HG02884 (cell line): ENCODE results near the gene POLD4.
"Not testable (repeated sequence)": the region's sequence is repeated elsewhere in the genome, so short reads cannot be mapped to it uniquely, and the experiment has no call there.

Source experiments
- ATAC-seq: cut with Tn5 transposase; IDR thresholded peaks from one replicate; pipeline ENCODE4 v1.9.1; 2021; ENCODE audit warnings: mild to moderate bottlenecking, moderate library complexity; ENCODE audit not compliant: unreplicated experiment

The POLD4 gene

GRCh38 chr11:67353317-67354074, at the start of gene POLD4:
Gene POLD4, minus strand, starts transcription at chr11:67353546. Its CDS starts 147 bp downstream, at chr11:67353399.
- ATAC-seq: peak; percentile 81

GRCh38 chr11:67403085-67403484, 49.7 kb upstream of the POLD4 start:
- ATAC-seq: not testable (repeated sequence)

GRCh38 chr11:67402192-67402839, 49.0 kb upstream of the POLD4 start:
- not testable (repeated sequence) for ATAC-seq

- peak; percentile 44 for ATAC-seq
Observed at GRCh38 chr11:67401495-67402191, 48.3 kb upstream of the POLD4 start, which contains the start of gene PPP1CA. Gene PPP1CA, minus strand, starts transcription at chr11:67401858. Its CDS starts 76 bp downstream, at chr11:67401782.

GRCh38 chr11:67400942-67401494, 47.7 kb upstream of the POLD4 start:
- peak; percentile 20 for ATAC-seq

- no peak for ATAC-seq
Observed at GRCh38 chr11:67400251-67400941, 47.0 kb upstream of the POLD4 start.

- no peak for ATAC-seq
Observed at GRCh38 chr11:67398661-67399563, 45.6 kb upstream of the POLD4 start.

GRCh38 chr11:67397986-67398660, 44.8 kb upstream of the POLD4 start:
- no peak for ATAC-seq

GRCh38 chr11:67397536-67397935, 44.2 kb upstream of the POLD4 start:
- no peak for ATAC-seq

GRCh38 chr11:67396587-67397389, 43.4 kb upstream of the POLD4 start:
- no peak for ATAC-seq

- no peak for ATAC-seq
Observed at GRCh38 chr11:67396259-67396581, 42.9 kb upstream of the POLD4 start.

GRCh38 chr11:67395555-67396258, 42.4 kb upstream of the POLD4 start:
- ATAC-seq: no peak

- no peak for ATAC-seq
Observed at GRCh38 chr11:67393990-67394389, 40.6 kb upstream of the POLD4 start.

- ATAC-seq: no peak
Observed at GRCh38 chr11:67393437-67393836, 40.1 kb upstream of the POLD4 start.

- no peak for ATAC-seq
Observed at GRCh38 chr11:67392183-67392715, 38.9 kb upstream of the POLD4 start.

GRCh38 chr11:67391304-67392182, 38.2 kb upstream of the POLD4 start, which contains the start of gene RAD9A:
Gene RAD9A, plus strand, starts transcription at chr11:67391986. Its CDS starts 59 bp downstream, at chr11:67392045.
- ATAC-seq: peak; percentile 56

- ATAC-seq: no peak
Observed at GRCh38 chr11:67390947-67391303, 37.6 kb upstream of the POLD4 start.
